GM19455 (cell line): Measurements from ENCODE around the gene ODR4.
A peak's percentile ranks its signal among the peaks of the same experiment; 100 is the strongest.
"Not testable (repeated sequence)": the region's sequence is repeated elsewhere in the genome, so short reads cannot be mapped to it uniquely, and the experiment has no call there.

Experiments used
- ATAC-seq: cut with Tn5 transposase; IDR thresholded peaks from one replicate; pipeline ENCODE4 v1.9.1; 2021; ENCODE audit not compliant: unreplicated experiment

The ODR4 gene

GRCh38 chr1:186375152-186375928, at the start of gene ODR4, which contains the start of gene TPR:
Gene ODR4 (plus strand): TSS chr1:186375838. CDS start chr1:186379786, 3,948 bp downstream.
Gene TPR (minus strand): TSS chr1:186375253. CDS start chr1:186375028, 225 bp downstream.
- ATAC-seq, result peak; percentile 84

GRCh38 chr1:186326009-186326408, 49.6 kb upstream of the ODR4 start:
- no peak for ATAC-seq

GRCh38 chr1:186327331-186327730, 48.3 kb upstream of the ODR4 start:
- no peak for ATAC-seq

GRCh38 chr1:186330758-186331157, 44.9 kb upstream of the ODR4 start:
- ATAC-seq, result no peak

- ATAC-seq, result no peak
Measured at GRCh38 chr1:186337554-186337953, 38.1 kb upstream of the ODR4 start.

- no peak for ATAC-seq
Measured at GRCh38 chr1:186340772-186341171, 34.9 kb upstream of the ODR4 start.

- ATAC-seq, result not testable (repeated sequence)
Measured at GRCh38 chr1:186347837-186348691, 27.6 kb upstream of the ODR4 start.

- ATAC-seq, result peak; percentile 37
Measured at GRCh38 chr1:186374303-186375151, 1.1 kb upstream of the ODR4 start.

GRCh38 chr1:186375929-186376319, 286 bp downstream of the ODR4 start:
- ATAC-seq, result no peak

GRCh38 chr1:186386725-186387383, 11.2 kb downstream of the ODR4 start:
- no peak for ATAC-seq

GRCh38 chr1:186390925-186391324, 15.3 kb downstream of the ODR4 start:
- ATAC-seq, result no peak

GRCh38 chr1:186391841-186392240, 16.2 kb downstream of the ODR4 start:
- no peak for ATAC-seq

- ATAC-seq, result not testable (repeated sequence)
Measured at GRCh38 chr1:186392711-186393110, 17.1 kb downstream of the ODR4 start.

- ATAC-seq, result not testable (repeated sequence)
Measured at GRCh38 chr1:186401446-186401845, 25.8 kb downstream of the ODR4 start.

GRCh38 chr1:186403632-186404031, 28.0 kb downstream of the ODR4 start:
- ATAC-seq, result no peak

GRCh38 chr1:186404454-186405051, 28.9 kb downstream of the ODR4 start:
- no peak for ATAC-seq

- ATAC-seq, result no peak
Measured at GRCh38 chr1:186409091-186409490, 33.5 kb downstream of the ODR4 start.

- ATAC-seq, result no peak
Measured at GRCh38 chr1:186413319-186413718, 37.7 kb downstream of the ODR4 start.

GRCh38 chr1:186418503-186418902, 42.9 kb downstream of the ODR4 start:
- no peak for ATAC-seq

GRCh38 chr1:186420311-186420710, 44.7 kb downstream of the ODR4 start:
- no peak for ATAC-seq
